Gastrocnemius medialis (tissue), 4 donors: Measurements from ENCODE around the gene ORC3.

ENCODE experiments used
- CTCF ChIP-seq, 5 experiments: fragments of 450-650 bp in 3 of 5; fragments of 200-600 bp in 2 of 5; sonication (generic) in 2 of 5; IDR thresholded peaks in 4 of 5; conservative IDR thresholded peaks in 1 of 5; 1 replicate in 4 of 5; 2 replicates in 1 of 5; pipeline ENCODE4 v1.5.1; 2016 to 2019; ENCODE audit warnings: antibody characterized with exemption in 5 of 5, mild to moderate bottlenecking in 3 of 5, moderate library complexity in 3 of 5
- POLR2A ChIP-seq, 2 donors: fragments of 450-650 bp; IDR thresholded peaks; one replicate each; pipeline ENCODE4 v1.6.1; 2017; ENCODE audit warnings: antibody characterized with exemption in 2 of 2, mild to moderate bottlenecking in 2 of 2, moderate library complexity in 2 of 2

GRCh38 chr6:87690441-87690840 lies 100.5 kb downstream of the ORC3 start:
- TF ChIP-seq CTCF (IDR thresholded peaks at IDR 0.05 in 4 of 5, conservative IDR thresholded peaks at IDR 0.05 in 1 of 5) (no peak), POLR2A (IDR thresholded peaks at IDR 0.05) (no peak)
